K562 (cell line): ENCODE data around the gene ACOT7. TPM values are rescaled to one million over a fixed set of nuclear protein-coding genes. Genes with fewer than 3 reads are reported as not detected.

ENCODE experiments used
- ATAC-seq: fragments of 200-7000 bp; cut with Tn5 transposase; 3 replicates; pipeline ENCODE4 v1.9.1; 2020; ENCODE audit warnings: moderate library complexity
- BruUV-seq: library from RNA; stranded (reverse); fragments of 400-500 nt; replicated peaks from 2 replicates; lab custom pipeline; 2021; lab: Mats Ljungman, UMichigan
- CTCF ChIA-PET: fragments of 300-600 bp; formaldehyde crosslinking; extraction: SDS; loops from one replicate; lab custom pipeline; 2021; ENCODE audit warnings: low intra/inter-chr PET ratio; lab: Yijun Ruan, JAX
- POLR2A ChIA-PET: fragments of 300-600, 350-650 bp; sonication (Branson Sonifier 250); formaldehyde crosslinking; extraction: SDS; loops from one replicate; lab custom pipeline; 2021; ENCODE audit warnings: antibody characterized with exemption, inconsistent platforms; lab: Yijun Ruan, JAX
- DNase-seq, 4 experiments: peaks; one replicate each; pipeline versions ENCODE4 v3.0.0 to v3.0.0-alpha.2; 2011 to 2018; ENCODE audit warnings: low spot score in 3 of 4, mixed read lengths in 3 of 4; ENCODE audit errors: extremely low read depth in 1 of 4
- FAIRE-seq: peaks from 2 replicates; lab custom pipeline; 2011; peaks lifted over from hg19 to GRCh38; lab: Jason Lieb, UNC
- H2AFZ ChIP-seq: 2 replicates; pipeline ENCODE4 v1.6.0; 2011; ENCODE audit warnings: low read depth, low read length, control low read depth, inconsistent platforms
- H3K27ac ChIP-seq: fragments of 200-600 bp; 3 replicates; pipeline ENCODE4 v1.8.0; 2011; ENCODE audit warnings: low read depth, mild to moderate bottlenecking, control low read depth, inconsistent platforms, low read length, moderate library complexity, mixed read lengths; ENCODE audit errors: extremely low read depth
- H3K27me3 ChIP-seq, 2 experiments: fragments of 300-600 bp in 1 of 2; 2 replicates in 1 of 2; 3 replicates in 1 of 2; pipeline versions ENCODE4 v1.6.0 to v1.8.0; 2011; ENCODE audit warnings: inconsistent platforms in 2 of 2, low read length in 2 of 2, mild to moderate bottlenecking in 1 of 2, mixed read lengths in 1 of 2, moderate library complexity in 1 of 2; ENCODE audit not compliant: control insufficient read depth in 2 of 2, insufficient read depth in 2 of 2
- H3K36me3 ChIP-seq: fragments of 300-600 bp; 3 replicates; pipeline ENCODE4 v1.8.0; 2011; ENCODE audit warnings: mild to moderate bottlenecking, low read length, inconsistent platforms; ENCODE audit not compliant: control insufficient read depth, insufficient read depth
- H3K4me1 ChIP-seq, 2 experiments: fragments of 200-600 bp in 1 of 2; replicated peaks in 1 of 2; 2 replicates in 1 of 2; 3 replicates in 1 of 2; pipeline versions ENCODE4 v1.5.1 to v1.8.0; 2011; ENCODE audit warnings: inconsistent platforms in 2 of 2, low read length in 2 of 2, mild to moderate bottlenecking in 1 of 2, mixed read lengths in 1 of 2, moderate library complexity in 1 of 2; ENCODE audit not compliant: control insufficient read depth in 2 of 2, insufficient read depth in 2 of 2
- H3K4me2 ChIP-seq: 2 replicates; pipeline ENCODE4 v1.6.1; 2011; ENCODE audit warnings: low read length, control low read depth, inconsistent platforms, mixed read lengths; ENCODE audit not compliant: insufficient read depth
- H3K4me3 ChIP-seq: fragments of 200-600 bp; sonication (generic), shearing (Covaris generic); 2 replicates; pipeline ENCODE4 v1.5.1; 2016; ENCODE audit warnings: control low read depth, inconsistent platforms
- H3K79me2 ChIP-seq: fragments of 200-600 bp; 3 replicates; pipeline ENCODE4 v1.8.0; 2011; ENCODE audit warnings: low read length, inconsistent platforms; ENCODE audit not compliant: control insufficient read depth, insufficient read depth
- H3K9ac ChIP-seq, 2 experiments: 2 replicates each; pipeline versions ENCODE4 v1.6.0 to v1.6.1; 2011; ENCODE audit warnings: low read depth in 2 of 2, low read length in 2 of 2, control low read depth in 1 of 2, inconsistent platforms in 1 of 2, mild to moderate bottlenecking in 1 of 2, mixed read lengths in 1 of 2; ENCODE audit not compliant: insufficient read depth in 1 of 2
- H3K9me1 ChIP-seq: one replicate; pipeline ENCODE4 v1.6.0; 2011; ENCODE audit warnings: inconsistent platforms, mild to moderate bottlenecking, low read length, moderate library complexity; ENCODE audit not compliant: control insufficient read depth, insufficient read depth
- H3K9me3 ChIP-seq: replicated peaks from 2 replicates; pipeline ENCODE4 v1.5.1; 2011; ENCODE audit warnings: low read depth, low read length, inconsistent platforms; ENCODE audit not compliant: control insufficient read depth, insufficient read depth
- H4K20me1 ChIP-seq: replicated peaks from 2 replicates; pipeline ENCODE4 v1.6.1; 2011; ENCODE audit warnings: low read length, inconsistent platforms, mixed read lengths; ENCODE audit not compliant: control insufficient read depth, insufficient read depth
- ADNP ChIP-seq: fragments of 200-800 bp; sonication (Bioruptor generic); IDR thresholded peaks from 2 replicates; pipeline ENCODE4 v1.6.1; 2016; ENCODE audit warnings: missing genetic modification characterization, missing compliant biosample characterization
- CBFB ChIP-seq: sonication (generic); formaldehyde crosslinking; IDR thresholded peaks from 2 replicates; pipeline ENCODE4 v1.4.0; 2020; ENCODE audit warnings: mild to moderate bottlenecking, missing genetic modification reagents
- EGR1 ChIP-seq: fragments of 450-650 bp; conservative IDR thresholded peaks from 2 replicates; pipeline ENCODE4 v1.6.1; 2017; ENCODE audit warnings: mild to moderate bottlenecking
- ID3 ChIP-seq, 2 experiments: fragments of 250-450 bp in 1 of 2; fragments of 450-650 bp in 1 of 2; sonication (Bioruptor Pico) in 1 of 2; IDR thresholded peaks; 2 replicates each; pipeline versions ENCODE4 v1.6.1 to v1.8.0; 2016 to 2021; ENCODE audit warnings: mild to moderate bottlenecking in 2 of 2, moderate library complexity in 2 of 2, missing compliant biosample characterization in 1 of 2, missing genetic modification characterization in 1 of 2
- KAT2B ChIP-seq: IDR thresholded peaks from one replicate; pipeline ENCODE4 v1.6.1; 2012; ENCODE audit warnings: low read depth, mild to moderate bottlenecking, control low read depth, inconsistent platforms, low read length, moderate library complexity
- L3MBTL2 ChIP-seq: fragments of 450-650 bp; IDR thresholded peaks from 2 replicates; pipeline ENCODE4 v1.6.1; 2016; ENCODE audit warnings: mild to moderate bottlenecking, moderate library complexity
- MAZ ChIP-seq, 2 experiments: fragments of 450-650 bp in 1 of 2; sonication (generic) in 1 of 2; formaldehyde crosslinking; IDR thresholded peaks in 1 of 2; conservative IDR thresholded peaks in 1 of 2; 2 replicates each; pipeline versions ENCODE4 v1.4.0 to v1.5.0; 2020; ENCODE audit warnings: mild to moderate bottlenecking in 1 of 2, missing genetic modification reagents in 1 of 2
- NBN ChIP-seq: fragments of 450-650 bp; IDR thresholded peaks from 2 replicates; pipeline ENCODE4 v1.6.1; 2016; ENCODE audit warnings: low read depth, mild to moderate bottlenecking
- UBTF ChIP-seq, 2 experiments: IDR thresholded peaks; 2 replicates each; pipeline ENCODE4 v1.6.1; 2012; ENCODE audit warnings: improper control_type of control experiment in 2 of 2, low read depth in 2 of 2, low read length in 2 of 2, borderline replicate concordance in 1 of 2
- YBX1 ChIP-seq: fragments of 450-650 bp; IDR thresholded peaks from 2 replicates; pipeline ENCODE4 v1.7.1; 2016; ENCODE audit warnings: mild to moderate bottlenecking
- ZBTB43 ChIP-seq: sonication (generic); formaldehyde crosslinking; IDR thresholded peaks from 2 replicates; pipeline ENCODE4 v1.8.0; 2023; ENCODE audit warnings: mild to moderate bottlenecking, missing genetic modification reagents
- ZBTB49 ChIP-seq: sonication (generic); formaldehyde crosslinking; IDR thresholded peaks from 2 replicates; pipeline ENCODE4 v1.8.0; 2022; ENCODE audit warnings: missing genetic modification reagents, mild to moderate bottlenecking, borderline replicate concordance
- ZNF263 ChIP-seq: sonication (generic); formaldehyde crosslinking; IDR thresholded peaks from 2 replicates; pipeline ENCODE4 v1.8.0; 2022; ENCODE audit warnings: mild to moderate bottlenecking, missing genetic modification reagents, borderline replicate concordance
- ZNF280A ChIP-seq: fragments of 450-650 bp; IDR thresholded peaks from 2 replicates; pipeline ENCODE4 v1.6.1; 2018; ENCODE audit warnings: mild to moderate bottlenecking, low read depth; ENCODE audit not compliant: partially characterized antibody
- WGBS: fragments of 100-300 bp; shearing (Covaris generic); methylation state at CpG from one replicate; pipeline ENCODE4 v1.1.6; 2016; ENCODE audit warnings: low coverage, mixed read lengths; ENCODE audit not compliant: insufficient coverage; ENCODE audit errors: missing lambda C conversion rate; 5-methylcytosine and 5-hydroxymethylcytosine counted together
- in situ Hi-C: fragments of 300-500 bp; cut with MboI; formaldehyde crosslinking; loops from 4 replicates; pipeline ENCODE4 v1.15.0; 2018; ENCODE audit warnings: inconsistent platforms, mixed read lengths
- intact Hi-C: fragments of 100-400 bp; cut with micrococcal nuclease; formaldehyde crosslinking; loops from 2 replicates; pipeline ENCODE4 v1.14.2; 2022
- polyA plus RNA-seq, 8 experiments: library from polyadenylated mRNA; depleted of rRNA in 4 of 8; stranded (reverse) in 5 of 8; unstranded in 3 of 8; fragments of >200 nt; fragmentation: Nextera tagmentation in 2 of 8; fragmentation: Illumina TruSeq in 1 of 8; extraction: Ambion mirVana in 2 of 8; extraction: Trizol in 1 of 8; gene quantifications; 2 replicates each; pipeline versions ENCODE4 v1.2.1 to v1.2.3, GENCODE V29; 2011 to 2014; ENCODE audit warnings: inconsistent platforms in 1 of 8, missing spikeins in 1 of 8
- total RNA-seq, 7 experiments: library from RNA; depleted of rRNA in 6 of 7; stranded (reverse); fragments of >200 nt in 6 of 7; fragmentation: Illumina TruSeq in 2 of 7; extraction: Trizol in 2 of 7; gene quantifications; 2 replicates each; pipeline versions ENCODE4 v1.2.1 to v1.2.3, GENCODE V29; 2011 to 2021; ENCODE audit warnings: low replicate concordance in 1 of 7

Gene ACOT7
- total and polyA plus RNA-seq, 9 of the 15 experiments (the other 6 are each of a cell fraction or from before 2014, with no cell fraction given): 7.0 to 92.6 (median 37.2) TPM

GRCh38 chr1:6435129-6435528 lies 41.6 kb upstream of the ACOT7 start:
- WGBS: 46% methylated on average over 15 of the region's 15 CpGs
- no peaks in the 10 kb centered on the region for H3K79me2 ChIP-seq
- H3K27ac ChIP-seq: no peak overlapping the region
- ChIA-PET POLR2A (no interaction called here), CTCF (no interaction called here)
- H4K20me1 ChIP-seq: peaks cover 24% of the 10 kb centered on the region
- no peak for DNase-seq
- H3K4me1 ChIP-seq: peaks cover 3 to 26% of the 10 kb centered on the region in 2 experiments; a peak in 4 of 5 replicates
- H3K4me2 ChIP-seq: no peak overlapping the region
- FAIRE-seq: no peak
- no peaks in the 10 kb centered on the region for H3K9me1 ChIP-seq
- no peak for ATAC-seq
- H3K27me3 ChIP-seq: peaks cover 5 to 44% of the 10 kb centered on the region in 2 experiments; a peak in 4 of 5 replicates
- H3K9ac ChIP-seq: no peak overlapping the region
- in situ Hi-C loops (no loop called here), intact Hi-C loops (loop anchor here (5.0 kb wide), 1 partner anchor 33 kb away; no protein-coding TSS in a partner anchor)
- no peak overlapping the region for H3K4me3 ChIP-seq
- H3K9me3 ChIP-seq: no peaks in the 10 kb centered on the region
- H2AFZ ChIP-seq: no peak overlapping the region
- H3K36me3 ChIP-seq: no peaks in the 10 kb centered on the region
- no TSS peak for BruUV-seq
- TF ChIP-seq ZNF280A (no peak), UBTF (IDR thresholded peaks at IDR 0.05; ENCODE audit: borderline replicate concordance in 1 of 2, low read depth in 2 of 2, low read length in 2 of 2) (no peak), YBX1 (no peak), ZBTB43 (CRISPR knock-in tag) (no peak), ID3 (CRISPR knock-in tag; IDR thresholded peaks at IDR 0.05) (no peak), ID3 (tag; IDR thresholded peaks at IDR 0.05) (no peak), ADNP (no peak), NBN (no peak), ZBTB49 (no peak), EGR1 (no peak), KAT2B (no peak), CBFB (no peak), ZNF263 (CRISPR knock-in tag) (no peak), MAZ (CRISPR knock-in tag; conservative IDR thresholded peaks at IDR 0.05 in 1 of 2, IDR thresholded peaks at IDR 0.05 in 1 of 2) (no peak), L3MBTL2 (no peak)
